GM21515 (cell line): ENCODE measurements around the gene DOCK1.

Experiments
- ATAC-seq: cut with Tn5 transposase; IDR thresholded peaks from one replicate; pipeline ENCODE4 v1.9.1; 2021; ENCODE audit not compliant: unreplicated experiment

The DOCK1 gene

GRCh38 chr10:127000598-127000997 is 95.4 kb downstream of the DOCK1 start:
- no peak for ATAC-seq

GRCh38 chr10:127003032-127003685 is 97.9 kb downstream of the DOCK1 start:
- no peak for ATAC-seq

- no peak for ATAC-seq
These were observed 101.2 kb downstream of the DOCK1 start for GRCh38 chr10:127006453-127006852.

GRCh38 chr10:127009366-127009765 is 104.1 kb downstream of the DOCK1 start:
- ATAC-seq, result no peak

GRCh38 chr10:127011174-127011573 is 105.9 kb downstream of the DOCK1 start:
- ATAC-seq, result no peak

- no peak for ATAC-seq
These were observed 107.0 kb downstream of the DOCK1 start for GRCh38 chr10:127012071-127012768.

GRCh38 chr10:127012769-127013152 is 107.5 kb downstream of the DOCK1 start:
- no peak for ATAC-seq

- no peak for ATAC-seq
These were observed 108.0 kb downstream of the DOCK1 start for GRCh38 chr10:127013211-127013656.

- ATAC-seq, result no peak
These were observed 108.7 kb downstream of the DOCK1 start for GRCh38 chr10:127013691-127014473.

- ATAC-seq, result no peak
These were observed 109.4 kb downstream of the DOCK1 start for GRCh38 chr10:127014671-127015070.

- no peak for ATAC-seq
These were observed 110.1 kb downstream of the DOCK1 start for GRCh38 chr10:127015373-127015772.

GRCh38 chr10:127016331-127016730 is 111.1 kb downstream of the DOCK1 start:
- ATAC-seq, result no peak

- ATAC-seq, result no peak
These were observed 112.5 kb downstream of the DOCK1 start for GRCh38 chr10:127017541-127018297.

GRCh38 chr10:127018298-127018650 is 113.0 kb downstream of the DOCK1 start:
- ATAC-seq, result no peak

- no peak for ATAC-seq
These were observed 113.5 kb downstream of the DOCK1 start for GRCh38 chr10:127018766-127019165.

GRCh38 chr10:127020260-127020659 is 115.0 kb downstream of the DOCK1 start:
- ATAC-seq, result no peak

GRCh38 chr10:127021801-127022200 is 116.6 kb downstream of the DOCK1 start:
- ATAC-seq, result no peak

- no peak for ATAC-seq
These were observed 119.6 kb downstream of the DOCK1 start for GRCh38 chr10:127024685-127025435.

- ATAC-seq, result no peak
These were observed 122.6 kb downstream of the DOCK1 start for GRCh38 chr10:127027786-127028185.

- ATAC-seq, result no peak
These were observed 123.3 kb downstream of the DOCK1 start for GRCh38 chr10:127028556-127028955.

- ATAC-seq, result no peak
These were observed 123.8 kb downstream of the DOCK1 start for GRCh38 chr10:127029061-127029460.
